Measurements from ENCODE around the gene INTS2. TPM values are rescaled to one million over a fixed set of nuclear protein-coding genes. Genes with fewer than 3 reads are reported as not detected.

The INTS2 gene
- total RNA-seq, 2 donors from 2014 or later: 7.6 to 8.2 TPM

DNA sequence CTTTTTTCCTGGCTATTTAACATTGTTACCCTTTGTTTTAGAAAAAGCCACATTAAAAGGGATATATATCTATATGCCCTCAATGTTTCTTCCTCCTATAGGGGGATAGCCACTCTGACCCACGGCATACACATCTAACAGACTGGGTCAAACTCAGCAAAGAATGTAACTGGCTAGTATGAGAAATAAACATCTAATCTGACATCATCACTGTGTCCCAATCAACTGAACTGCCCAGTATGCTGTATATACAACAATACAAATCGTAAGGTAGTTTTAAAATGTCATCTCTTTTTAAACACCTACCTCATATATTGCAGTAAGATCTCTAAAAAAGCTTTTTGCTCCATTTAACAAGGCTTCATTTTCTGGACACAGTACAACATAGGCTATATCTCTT, 39.9 kb upstream of the INTS2 start:
- Histone ChIP-seq H3K27ac (no peak overlapping the region), H3K4me1 (no peaks in the 10 kb centered on the region), H3K27me3 (no peaks in the 10 kb centered on the region), H3K4me3 (no peak overlapping the region), H3K36me3 (peaks cover 75% of the 10 kb centered on the region), H3K9me3 (no peaks in the 10 kb centered on the region)
- DNase-seq (ENCODE audit: low spot score): no peak
- TF ChIP-seq, protein P1, sequence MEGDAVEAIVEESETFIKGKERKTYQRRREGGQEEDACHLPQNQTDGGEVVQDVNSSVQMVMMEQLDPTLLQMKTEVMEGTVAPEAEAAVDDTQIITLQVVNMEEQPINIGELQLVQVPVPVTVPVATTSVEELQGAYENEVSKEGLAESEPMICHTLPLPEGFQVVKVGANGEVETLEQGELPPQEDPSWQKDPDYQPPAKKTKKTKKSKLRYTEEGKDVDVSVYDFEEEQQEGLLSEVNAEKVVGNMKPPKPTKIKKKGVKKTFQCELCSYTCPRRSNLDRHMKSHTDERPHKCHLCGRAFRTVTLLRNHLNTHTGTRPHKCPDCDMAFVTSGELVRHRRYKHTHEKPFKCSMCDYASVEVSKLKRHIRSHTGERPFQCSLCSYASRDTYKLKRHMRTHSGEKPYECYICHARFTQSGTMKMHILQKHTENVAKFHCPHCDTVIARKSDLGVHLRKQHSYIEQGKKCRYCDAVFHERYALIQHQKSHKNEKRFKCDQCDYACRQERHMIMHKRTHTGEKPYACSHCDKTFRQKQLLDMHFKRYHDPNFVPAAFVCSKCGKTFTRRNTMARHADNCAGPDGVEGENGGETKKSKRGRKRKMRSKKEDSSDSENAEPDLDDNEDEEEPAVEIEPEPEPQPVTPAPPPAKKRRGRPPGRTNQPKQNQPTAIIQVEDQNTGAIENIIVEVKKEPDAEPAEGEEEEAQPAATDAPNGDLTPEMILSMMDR (IDR thresholded peaks at IDR 0.05): no peak

DNA sequence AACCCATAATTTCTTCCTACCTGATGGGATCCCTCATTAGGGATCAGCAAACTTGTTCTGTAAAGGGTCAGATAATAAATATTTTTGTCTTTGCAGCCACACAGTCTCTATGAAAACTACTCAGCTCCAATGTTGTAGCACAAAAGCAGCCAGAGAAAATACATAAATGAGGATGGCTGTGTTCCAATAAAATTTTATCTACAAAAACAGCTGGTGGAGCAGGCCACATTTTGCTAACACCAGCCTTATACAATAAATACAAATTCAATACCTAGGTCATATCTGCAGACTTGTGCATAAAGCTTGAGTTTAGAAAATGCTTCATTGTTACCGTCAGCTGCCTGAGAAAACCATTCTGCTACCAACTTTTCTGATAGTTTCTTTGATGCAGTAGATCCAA, 38.4 kb upstream of the INTS2 start:
- Histone ChIP-seq H3K27ac (no peak overlapping the region), H3K4me3 (no peak overlapping the region), H3K4me1 (no peaks in the 10 kb centered on the region), H3K36me3 (peaks cover 75% of the 10 kb centered on the region), H3K27me3 (no peaks in the 10 kb centered on the region), H3K9me3 (no peaks in the 10 kb centered on the region)
- DNase-seq (ENCODE audit: low spot score): no peak
- TF ChIP-seq, protein P1 (IDR thresholded peaks at IDR 0.05): no peak

DNA sequence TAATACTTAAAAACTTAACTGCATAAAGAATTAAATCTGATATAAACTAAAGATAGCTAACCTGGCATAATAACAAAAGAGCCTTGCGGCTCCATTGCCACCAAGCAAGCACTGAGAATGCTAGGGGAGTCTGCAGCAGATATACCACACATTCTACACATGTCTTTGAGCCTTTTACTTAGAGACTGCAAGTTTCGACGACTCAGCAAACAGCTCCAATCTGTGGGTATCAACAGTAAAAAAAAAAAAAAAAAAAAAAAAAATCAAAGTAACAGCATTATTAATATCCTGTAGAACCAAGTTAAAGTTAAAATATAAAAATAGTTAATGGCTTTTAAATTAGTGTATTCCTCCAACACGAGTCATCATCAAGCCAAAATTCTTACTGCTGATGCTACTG, 27.8 kb upstream of the INTS2 start:
- peaks cover 86% of the 10 kb centered on the region for H3K36me3 ChIP-seq
- H3K4me1 ChIP-seq: no peaks in the 10 kb centered on the region
- no peak overlapping the region for H3K27ac ChIP-seq
- no peaks in the 10 kb centered on the region for H3K9me3 ChIP-seq
- no peaks in the 10 kb centered on the region for H3K27me3 ChIP-seq
- TF ChIP-seq, protein P1 (IDR thresholded peaks at IDR 0.05): no peak
- no peak for DNase-seq (ENCODE audit: low spot score)
- no peak overlapping the region for H3K4me3 ChIP-seq

DNA sequence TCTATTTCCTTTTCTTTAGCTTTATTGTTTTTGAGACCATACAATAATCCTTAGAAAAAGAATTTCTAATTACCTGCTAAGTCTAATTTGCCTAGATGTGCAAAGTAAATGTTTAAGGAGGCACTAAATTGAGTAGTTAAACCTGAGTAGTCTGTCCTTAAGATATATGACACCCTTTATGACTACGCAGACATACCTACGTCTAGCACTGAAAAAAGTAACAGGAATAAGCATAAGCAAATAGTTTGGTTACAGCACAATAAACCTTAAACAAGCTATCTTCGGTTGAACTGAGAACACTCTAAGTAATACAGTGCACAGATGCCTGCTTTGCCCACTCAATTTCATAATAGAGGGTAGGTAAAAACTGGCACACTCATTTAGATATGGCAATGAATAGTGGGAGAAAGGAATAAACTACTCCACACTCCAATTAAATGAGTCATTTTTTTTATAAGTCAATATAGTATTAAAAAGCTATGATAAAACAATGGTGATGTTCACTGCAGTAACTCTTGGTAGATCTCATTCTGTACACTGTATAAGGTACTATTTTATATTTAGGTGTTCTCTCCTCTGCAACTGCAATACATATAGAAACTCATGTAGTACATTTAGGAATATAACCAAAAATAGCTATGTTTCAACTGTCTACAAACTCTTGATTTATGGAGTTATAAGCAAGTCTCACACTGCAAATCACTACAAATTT, 19.7 kb upstream of the INTS2 start:
- DNase-seq (ENCODE audit: low spot score): no peak
- TF ChIP-seq, protein P1 (IDR thresholded peaks at IDR 0.05): no peak
- H3K36me3 ChIP-seq: peaks cover 65% of the 10 kb centered on the region
- no peak overlapping the region for H3K27ac ChIP-seq
- H3K27me3 ChIP-seq: no peaks in the 10 kb centered on the region
- H3K9me3 ChIP-seq: no peaks in the 10 kb centered on the region
- H3K4me1 ChIP-seq: no peaks in the 10 kb centered on the region
- H3K4me3 ChIP-seq: no peak overlapping the region

DNA sequence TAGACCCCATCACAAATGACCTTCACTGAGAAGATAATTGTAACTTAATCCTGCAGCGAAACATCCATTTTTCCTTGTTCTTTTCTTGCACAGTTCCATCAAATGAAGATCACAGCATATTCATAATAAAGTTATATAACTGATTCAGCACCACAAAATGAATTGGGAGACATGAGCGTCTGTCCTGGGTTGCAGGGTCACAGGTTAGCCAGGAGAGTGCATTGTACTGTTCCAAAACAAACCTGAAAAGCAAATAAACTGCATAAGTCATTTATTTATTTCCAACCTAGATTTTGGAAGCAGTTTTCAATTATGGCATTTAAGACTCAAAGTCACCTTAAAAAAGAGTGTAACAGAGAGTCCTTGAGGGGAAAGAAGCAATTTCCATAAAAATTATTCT, 18.6 kb upstream of the INTS2 start:
- Histone ChIP-seq H3K36me3 (peaks cover 53% of the 10 kb centered on the region), H3K4me1 (no peaks in the 10 kb centered on the region), H3K4me3 (no peak overlapping the region), H3K27me3 (no peaks in the 10 kb centered on the region), H3K27ac (no peak overlapping the region), H3K9me3 (no peaks in the 10 kb centered on the region)
- TF ChIP-seq, protein P1 (IDR thresholded peaks at IDR 0.05): no peak
- no peak for DNase-seq (ENCODE audit: low spot score)

DNA sequence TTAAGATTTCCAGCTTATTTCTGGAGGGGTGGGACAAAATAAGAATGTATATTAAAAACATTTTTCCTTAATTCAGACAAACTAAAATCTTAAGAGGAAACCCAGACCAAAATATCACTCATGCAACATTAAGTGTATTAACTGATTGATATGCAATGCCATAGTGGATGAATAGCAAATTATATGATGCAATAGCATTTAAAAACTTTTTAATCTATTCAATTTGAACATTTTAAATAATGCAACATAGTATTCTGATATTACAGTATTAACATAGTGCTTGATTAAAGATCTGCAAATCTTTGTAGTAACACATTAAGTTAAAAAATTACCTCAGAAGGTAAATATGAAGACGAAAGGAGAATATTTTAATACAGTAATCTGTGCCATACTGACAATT, 15.3 kb upstream of the INTS2 start:
- Histone ChIP-seq H3K27ac (no peak overlapping the region), H3K4me1 (no peaks in the 10 kb centered on the region), H3K36me3 (peaks cover 21% of the 10 kb centered on the region), H3K9me3 (no peaks in the 10 kb centered on the region), H3K27me3 (no peaks in the 10 kb centered on the region), H3K4me3 (no peak overlapping the region)
- DNase-seq (ENCODE audit: low spot score): no peak
- TF ChIP-seq, protein P1 (IDR thresholded peaks at IDR 0.05): no peak

Measured in right atrium auricular region (tissue), 2 donors.